ENCODE measurements around the gene RASL10B. TPM values are rescaled to one million over a fixed set of nuclear protein-coding genes. Genes with fewer than 3 reads are reported as not detected.

RASL10B gene
- total RNA-seq, 1 experiment from 2014 or later, result 17.4 TPM

- TF ChIP-seq, protein P1, sequence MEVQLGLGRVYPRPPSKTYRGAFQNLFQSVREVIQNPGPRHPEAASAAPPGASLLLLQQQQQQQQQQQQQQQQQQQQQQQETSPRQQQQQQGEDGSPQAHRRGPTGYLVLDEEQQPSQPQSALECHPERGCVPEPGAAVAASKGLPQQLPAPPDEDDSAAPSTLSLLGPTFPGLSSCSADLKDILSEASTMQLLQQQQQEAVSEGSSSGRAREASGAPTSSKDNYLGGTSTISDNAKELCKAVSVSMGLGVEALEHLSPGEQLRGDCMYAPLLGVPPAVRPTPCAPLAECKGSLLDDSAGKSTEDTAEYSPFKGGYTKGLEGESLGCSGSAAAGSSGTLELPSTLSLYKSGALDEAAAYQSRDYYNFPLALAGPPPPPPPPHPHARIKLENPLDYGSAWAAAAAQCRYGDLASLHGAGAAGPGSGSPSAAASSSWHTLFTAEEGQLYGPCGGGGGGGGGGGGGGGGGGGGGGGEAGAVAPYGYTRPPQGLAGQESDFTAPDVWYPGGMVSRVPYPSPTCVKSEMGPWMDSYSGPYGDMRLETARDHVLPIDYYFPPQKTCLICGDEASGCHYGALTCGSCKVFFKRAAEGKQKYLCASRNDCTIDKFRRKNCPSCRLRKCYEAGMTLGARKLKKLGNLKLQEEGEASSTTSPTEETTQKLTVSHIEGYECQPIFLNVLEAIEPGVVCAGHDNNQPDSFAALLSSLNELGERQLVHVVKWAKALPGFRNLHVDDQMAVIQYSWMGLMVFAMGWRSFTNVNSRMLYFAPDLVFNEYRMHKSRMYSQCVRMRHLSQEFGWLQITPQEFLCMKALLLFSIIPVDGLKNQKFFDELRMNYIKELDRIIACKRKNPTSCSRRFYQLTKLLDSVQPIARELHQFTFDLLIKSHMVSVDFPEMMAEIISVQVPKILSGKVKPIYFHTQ (CRISPR knock-in tag; IDR thresholded peaks at IDR 0.05), result no peak
- TF ChIP-seq GRHL2 (CRISPR knock-in tag; IDR thresholded peaks at IDR 0.05; ENCODE audit: insufficient replicate concordance, severe bottlenecking) (no peak), ZNF416 (CRISPR knock-in tag; IDR thresholded peaks at IDR 0.05) (no peak), FOXJ3 (CRISPR knock-in tag; IDR thresholded peaks at IDR 0.05; ENCODE audit: borderline replicate concordance) (no peak)
- TF ChIP-seq, protein P2, sequence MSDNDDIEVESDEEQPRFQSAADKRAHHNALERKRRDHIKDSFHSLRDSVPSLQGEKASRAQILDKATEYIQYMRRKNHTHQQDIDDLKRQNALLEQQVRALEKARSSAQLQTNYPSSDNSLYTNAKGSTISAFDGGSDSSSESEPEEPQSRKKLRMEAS (CRISPR knock-in tag; IDR thresholded peaks at IDR 0.05), result no peak
- peaks cover 51% of the 10 kb centered on the region for H3K4me1 Mint-ChIP-seq
- H3K27me3 Mint-ChIP-seq (ENCODE audit: low read depth), result peaks cover 16% of the 10 kb centered on the region
- POLR2A ChIA-PET, result no interaction called here
- CTCF ChIA-PET, result interaction anchor here (0.8 to 8.1 kb wide), 5 partner anchors 19 to 132 kb away, joined by 3 to 85 read pairs (median 3); no protein-coding TSS in a partner anchor
- H3K27ac Mint-ChIP-seq, result no peak overlapping the region
- ATAC-seq, result no peak
- DNase-seq (ENCODE audit: low spot score), result no peak
- H3K36me3 Mint-ChIP-seq, result peaks cover 24% of the 10 kb centered on the region
- no peak overlapping the region for H3K4me3 Mint-ChIP-seq
- H3K9me3 Mint-ChIP-seq, result no peaks in the 10 kb centered on the region
Measured at GRCh38 chr17:35728551-35728950, 2.9 kb upstream of the RASL10B start.

DNA sequence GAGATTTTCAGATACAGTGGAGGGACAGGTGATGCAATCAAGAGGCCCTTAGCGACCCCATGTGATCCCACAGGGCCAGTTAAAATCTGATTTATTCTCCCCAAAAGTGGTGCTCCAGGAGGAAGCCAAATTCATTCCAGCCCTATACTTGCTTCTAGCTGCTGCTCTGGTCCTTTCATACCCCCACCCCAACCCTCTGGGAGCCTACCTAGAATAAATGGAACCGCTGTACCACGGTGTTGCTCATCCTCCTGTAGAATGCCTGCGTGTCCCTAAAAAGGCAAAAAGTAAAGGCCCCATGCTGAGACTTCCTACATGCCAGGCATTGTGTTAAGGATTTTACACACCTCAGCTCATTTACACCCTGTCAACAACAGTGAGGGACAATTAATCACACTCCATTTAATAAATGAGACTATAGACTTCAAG, 2.0 kb upstream of the RASL10B start:
- Mint-ChIP-seq H3K27me3 (ENCODE audit: low read depth) (peaks cover 16% of the 10 kb centered on the region), H3K4me3 (peak overlapping the region; percentile 27; the same call in 1 of the 2 replicates), H3K9me3 (no peaks in the 10 kb centered on the region), H3K4me1 (peaks cover 51% of the 10 kb centered on the region), H3K36me3 (peaks cover 15% of the 10 kb centered on the region), H3K27ac (no peak overlapping the region)
- ATAC-seq (no peak), DNase-seq (ENCODE audit: low spot score) (no peak)
- POLR2A ChIA-PET, result interaction anchor here (0.6 kb wide), 1 partner anchor 34 kb away, joined by 4 read pairs; no protein-coding TSS in a partner anchor
- CTCF ChIA-PET, result interaction anchor here (2.2 to 8.1 kb wide), 3 partner anchors 18 to 134 kb away, joined by 7 to 85 read pairs (median 34); no protein-coding TSS in a partner anchor
- TF ChIP-seq SMAD3 (CRISPR knock-in tag; IDR thresholded peaks at IDR 0.05; ENCODE audit: borderline replicate concordance) (no peak), KAT7 (CRISPR knock-in tag; IDR thresholded peaks at IDR 0.05; ENCODE audit: borderline replicate concordance) (no peak), EMX1 (CRISPR knock-in tag; IDR thresholded peaks at IDR 0.05) (no peak), ERG (CRISPR knock-in tag; IDR thresholded peaks at IDR 0.05) (no peak), ZNF425 (CRISPR knock-in tag; conservative IDR thresholded peaks at IDR 0.05) (no peak), TP53 (CRISPR knock-in tag; IDR thresholded peaks at IDR 0.05) (no peak), ZNF671 (CRISPR knock-in tag; IDR thresholded peaks at IDR 0.05) (no peak), ATF2 (CRISPR knock-in tag; IDR thresholded peaks at IDR 0.05; ENCODE audit: borderline replicate concordance, low read depth) (no peak), SMAD4 (CRISPR knock-in tag; IDR thresholded peaks at IDR 0.05) (no peak)
- TF ChIP-seq, protein P3, sequence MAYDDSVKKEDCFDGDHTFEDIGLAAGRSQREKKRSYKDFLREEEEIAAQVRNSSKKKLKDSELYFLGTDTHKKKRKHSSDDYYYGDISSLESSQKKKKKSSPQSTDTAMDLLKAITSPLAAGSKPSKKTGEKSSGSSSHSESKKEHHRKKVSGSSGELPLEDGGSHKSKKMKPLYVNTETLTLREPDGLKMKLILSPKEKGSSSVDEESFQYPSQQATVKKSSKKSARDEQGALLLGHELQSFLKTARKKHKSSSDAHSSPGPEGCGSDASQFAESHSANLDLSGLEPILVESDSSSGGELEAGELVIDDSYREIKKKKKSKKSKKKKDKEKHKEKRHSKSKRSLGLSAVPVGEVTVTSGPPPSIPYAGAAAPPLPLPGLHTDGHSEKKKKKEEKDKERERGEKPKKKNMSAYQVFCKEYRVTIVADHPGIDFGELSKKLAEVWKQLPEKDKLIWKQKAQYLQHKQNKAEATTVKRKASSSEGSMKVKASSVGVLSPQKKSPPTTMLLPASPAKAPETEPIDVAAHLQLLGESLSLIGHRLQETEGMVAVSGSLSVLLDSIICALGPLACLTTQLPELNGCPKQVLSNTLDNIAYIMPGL (CRISPR knock-in tag; IDR thresholded peaks at IDR 0.05), result no peak
- TF ChIP-seq, protein P4, sequence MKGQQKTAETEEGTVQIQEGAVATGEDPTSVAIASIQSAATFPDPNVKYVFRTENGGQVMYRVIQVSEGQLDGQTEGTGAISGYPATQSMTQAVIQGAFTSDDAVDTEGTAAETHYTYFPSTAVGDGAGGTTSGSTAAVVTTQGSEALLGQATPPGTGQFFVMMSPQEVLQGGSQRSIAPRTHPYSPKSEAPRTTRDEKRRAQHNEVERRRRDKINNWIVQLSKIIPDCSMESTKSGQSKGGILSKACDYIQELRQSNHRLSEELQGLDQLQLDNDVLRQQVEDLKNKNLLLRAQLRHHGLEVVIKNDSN (CRISPR knock-in tag; IDR thresholded peaks at IDR 0.05), result no peak
- TF ChIP-seq, protein P1 (CRISPR knock-in tag; IDR thresholded peaks at IDR 0.05), result no peak
